SU-DHL-6 (cell line): Measurements from ENCODE around the gene ZDHHC7.

ENCODE experiments used
- H2AFZ ChIP-seq: fragments of 200-600 bp; sonication (generic); 2 replicates; pipeline ENCODE4 v1.6.1; 2014; ENCODE audit warnings: low read depth, mild to moderate bottlenecking, moderate library complexity, mixed read lengths, antibody characterized with exemption, low read length; ENCODE audit not compliant: severe bottlenecking
- H3F3A ChIP-seq: fragments of 200-600 bp; shearing (Covaris generic); 2 replicates; pipeline ENCODE4 v1.6.0; 2016; ENCODE audit warnings: antibody characterized with exemption, mild to moderate bottlenecking; ENCODE audit not compliant: insufficient read depth
- H3K27ac ChIP-seq: fragments of 200-600 bp; sonication (generic); 2 replicates; pipeline ENCODE4 v1.5.1; 2016; ENCODE audit warnings: low read depth, mild to moderate bottlenecking, low read length, moderate library complexity, mixed read lengths
- H3K27me3 ChIP-seq: fragments of 200-600 bp; sonication (generic), shearing (Covaris generic); 2 replicates; pipeline ENCODE4 v1.6.0; 2014; ENCODE audit warnings: mild to moderate bottlenecking, low read length
- H3K36me3 ChIP-seq: fragments of 200-600 bp; sonication (generic); 2 replicates; pipeline ENCODE4 v1.6.1; 2014; ENCODE audit warnings: mild to moderate bottlenecking, low read length, mixed read lengths
- H3K4me2 ChIP-seq: fragments of 300-600, 200-600 bp; shearing (Covaris generic), sonication (generic); 2 replicates; pipeline ENCODE4 v1.6.0; 2014; ENCODE audit warnings: low read length, low read depth, mild to moderate bottlenecking; ENCODE audit not compliant: poor library complexity, severe bottlenecking
- H3K4me3 ChIP-seq: fragments of 200-600 bp; sonication (generic); 2 replicates; pipeline ENCODE4 v1.5.1; 2014; ENCODE audit warnings: antibody characterized with exemption, low read length, mild to moderate bottlenecking, mixed read lengths; ENCODE audit not compliant: insufficient read depth, poor library complexity, severe bottlenecking
- H3K79me2 ChIP-seq: fragments of 200-600 bp; sonication (generic); 2 replicates; pipeline ENCODE4 v1.6.1; 2014; ENCODE audit warnings: mild to moderate bottlenecking, low read length, moderate library complexity; ENCODE audit not compliant: insufficient read depth
- H3K9ac ChIP-seq: fragments of 200-600 bp; sonication (generic); 2 replicates; pipeline ENCODE4 v1.7.0; 2014; ENCODE audit warnings: mild to moderate bottlenecking, low read length
- H3K9me2 ChIP-seq: fragments of 200-600 bp; sonication (generic); replicated peaks from 2 replicates; pipeline ENCODE4 v1.6.1; 2014; ENCODE audit warnings: low read length; ENCODE audit not compliant: insufficient read depth
- H3K9me3 ChIP-seq: fragments of 200-600 bp; sonication (generic); 2 replicates; pipeline ENCODE4 v1.6.1; 2014; ENCODE audit warnings: low read length, mixed read lengths; ENCODE audit not compliant: insufficient read depth
- H4K20me1 ChIP-seq: fragments of 200-600 bp; sonication (generic); 2 replicates; pipeline ENCODE4 v1.6.1; 2014; ENCODE audit warnings: low read depth, mild to moderate bottlenecking, antibody characterized with exemption, low read length, moderate library complexity, mixed read lengths
- CTCF ChIP-seq: fragments of 200-600 bp; sonication (generic); IDR thresholded peaks from one replicate; pipeline ENCODE4 v1.5.1; 2017; ENCODE audit warnings: antibody characterized with exemption, mild to moderate bottlenecking, low read length, moderate library complexity; ENCODE audit not compliant: insufficient read depth, poor library complexity, severe bottlenecking
- EZH2phosphoT487 ChIP-seq: fragments of 200-600 bp; sonication (generic), shearing (Covaris generic); conservative IDR thresholded peaks from 2 replicates; pipeline ENCODE4 v1.6.1; 2018; ENCODE audit warnings: mild to moderate bottlenecking, antibody characterized with exemption, low read length, moderate library complexity, mixed read lengths

Gene ZDHHC7

DNA sequence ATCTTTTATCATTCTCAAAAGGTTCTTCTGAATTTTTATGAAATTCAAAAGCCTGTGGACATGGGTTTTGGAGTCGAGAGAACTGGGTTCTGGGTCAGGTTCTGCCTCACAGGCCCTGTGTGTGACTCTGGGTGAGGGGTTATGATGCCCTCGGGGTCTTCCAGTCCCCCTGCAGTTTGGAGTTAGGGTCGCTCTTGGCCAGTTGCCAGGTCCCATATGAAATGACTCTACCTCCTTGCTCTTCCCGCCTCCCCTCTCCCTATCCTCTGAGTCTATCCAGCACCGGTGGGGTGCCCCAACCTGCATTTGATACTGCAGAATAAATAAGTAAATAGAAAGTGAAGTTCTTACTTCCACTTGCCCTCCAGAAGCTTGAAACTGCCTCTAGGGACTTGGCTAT lies 54.1 kb downstream of the ZDHHC7 start:
- Histone ChIP-seq H3K27ac (no peak overlapping the region), H3K27me3 (no peaks in the 10 kb centered on the region), H3K36me3 (no peaks in the 10 kb centered on the region), H3K9me3 (no peaks in the 10 kb centered on the region), H3K9ac (no peak overlapping the region), H4K20me1 (no peaks in the 10 kb centered on the region), H3K9me2 (no peaks in the 10 kb centered on the region), H3K4me2 (no peak overlapping the region), H3K4me3 (no peak overlapping the region), H3F3A (no peaks in the 10 kb centered on the region), H2AFZ (no peak overlapping the region), H3K79me2 (no peaks in the 10 kb centered on the region)
- TF ChIP-seq CTCF: no peak
- TF ChIP-seq EZH2phosphoT487: no peak

GRCh38 chr16:84955427-84955826 lies 55.9 kb downstream of the ZDHHC7 start:
- no peaks in the 10 kb centered on the region for H3F3A ChIP-seq
- no peaks in the 10 kb centered on the region for H3K79me2 ChIP-seq
- H3K9ac ChIP-seq: no peak overlapping the region
- H4K20me1 ChIP-seq: no peaks in the 10 kb centered on the region
- H3K36me3 ChIP-seq: no peaks in the 10 kb centered on the region
- no peak overlapping the region for H3K4me3 ChIP-seq
- no peak for TF ChIP-seq CTCF
- TF ChIP-seq EZH2phosphoT487: no peak
- no peak overlapping the region for H3K27ac ChIP-seq
- H3K9me3 ChIP-seq: no peaks in the 10 kb centered on the region
- no peak overlapping the region for H3K4me2 ChIP-seq
- no peaks in the 10 kb centered on the region for H3K27me3 ChIP-seq
- no peak overlapping the region for H2AFZ ChIP-seq
- no peaks in the 10 kb centered on the region for H3K9me2 ChIP-seq

DNA sequence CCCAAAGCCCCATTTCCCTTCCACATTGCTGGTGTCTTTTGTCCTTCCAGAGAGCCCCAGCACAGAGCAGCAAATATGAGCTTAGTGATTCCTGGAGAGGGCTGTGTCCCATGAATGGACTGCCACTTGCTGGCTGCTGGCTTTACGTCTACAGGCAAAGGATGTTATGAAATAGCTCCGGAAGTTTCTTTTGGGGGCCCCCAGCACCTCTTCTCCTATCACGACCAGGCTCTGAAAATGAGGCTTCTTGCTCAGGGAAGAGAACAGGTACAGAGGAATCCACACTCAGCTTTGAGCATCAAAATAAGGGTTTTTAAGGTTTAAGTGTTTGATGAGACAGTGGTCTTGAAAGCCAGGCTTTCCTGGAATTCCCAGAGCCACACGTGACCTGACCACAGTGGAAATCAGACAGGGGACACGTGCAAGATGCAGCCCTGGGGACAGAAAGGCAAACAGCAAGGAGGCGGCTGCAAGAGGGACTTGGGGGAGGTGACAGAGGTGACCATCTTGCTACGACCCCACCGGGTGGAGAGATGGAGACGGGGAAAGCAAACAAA lies 58.1 kb downstream of the ZDHHC7 start:
- Histone ChIP-seq H3K9me2 (no peaks in the 10 kb centered on the region), H3K36me3 (no peaks in the 10 kb centered on the region), H3K79me2 (no peaks in the 10 kb centered on the region)

More for the DNA sequence above, 58.1 kb downstream of the ZDHHC7 start:
- H3K4me3 ChIP-seq: no peak overlapping the region
- no peaks in the 10 kb centered on the region for H3K9me3 ChIP-seq
- no peak overlapping the region for H3K4me2 ChIP-seq
- no peaks in the 10 kb centered on the region for H4K20me1 ChIP-seq
- no peak overlapping the region for H3K9ac ChIP-seq
- no peaks in the 10 kb centered on the region for H3F3A ChIP-seq
- no peaks in the 10 kb centered on the region for H3K27me3 ChIP-seq
- H3K27ac ChIP-seq: no peak overlapping the region
- no peak overlapping the region for H2AFZ ChIP-seq
- TF ChIP-seq CTCF (no peak), EZH2phosphoT487 (no peak)
